LNCaP clone FGC (cell line): ENCODE results near the gene SLC39A7.

ENCODE experiments used
- DNase-seq: peaks from one replicate; pipeline ENCODE4 v3.0.0-alpha.2; 2011; ENCODE audit warnings: low read depth
- H3K4me3 ChIP-seq: 2 replicates; pipeline ENCODE4 v1.5.1; 2011; ENCODE audit warnings: mild to moderate bottlenecking, low read depth, low read length, control low read depth
- CTCF ChIP-seq: IDR thresholded peaks from 2 replicates; pipeline ENCODE4 v1.5.1; 2012; ENCODE audit warnings: mild to moderate bottlenecking; ENCODE audit not compliant: control insufficient read depth, insufficient read depth; ENCODE audit errors: extremely low read depth

SLC39A7 gene

GRCh38 chr6:33206864-33207551 is 6.3 kb downstream of the SLC39A7 start:
- TF ChIP-seq CTCF = no peak
- DNase-seq = no peak
- peak overlapping the region; percentile 78 for H3K4me3 ChIP-seq

GRCh38 chr6:33207552-33208090 is 7.0 kb downstream of the SLC39A7 start:
- TF ChIP-seq CTCF = no peak
- DNase-seq = no peak
- peak overlapping the region; percentile 78 for H3K4me3 ChIP-seq

- TF ChIP-seq CTCF = no peak
- H3K4me3 ChIP-seq = peak within 1 kb of the TSS; percentile 78
- no peak for DNase-seq
Observed at GRCh38 chr6:33208091-33208967, 7.7 kb downstream of the SLC39A7 start, which contains the start of gene RING1. RING1 (plus strand) TSS chr6:33208500; CDS start chr6:33208823, 323 bp downstream.

- no peak for TF ChIP-seq CTCF
- H3K4me3 ChIP-seq = no peak overlapping the region
- no peak for DNase-seq
Observed at GRCh38 chr6:33209856-33210255, 9.2 kb downstream of the SLC39A7 start.

GRCh38 chr6:33211136-33211535 is 10.5 kb downstream of the SLC39A7 start:
- DNase-seq = no peak
- H3K4me3 ChIP-seq = no peak overlapping the region
- TF ChIP-seq CTCF = no peak

- H3K4me3 ChIP-seq = no peak overlapping the region
- TF ChIP-seq CTCF = no peak
- no peak for DNase-seq
Observed at GRCh38 chr6:33211666-33212422, 11.2 kb downstream of the SLC39A7 start.
